Omental fat pad (tissue), 4 donors: ENCODE data around the gene CHST14. TPM values are rescaled to one million over a fixed set of nuclear protein-coding genes. Genes with fewer than 3 reads are reported as not detected.

Experiments used
- ATAC-seq: fragments of 150-250 bp; one replicate; pipeline ENCODE4 v1.9.1; 2016; ENCODE audit warnings: mild to moderate bottlenecking, moderate library complexity; ENCODE audit not compliant: low FRiP score
- DNase-seq: peaks from one replicate; pipeline ENCODE4 v3.0.0-alpha.2; 2019; ENCODE audit warnings: low spot score
- total RNA-seq, 4 donors: library from RNA; depleted of rRNA; stranded (reverse); fragments of >200 nt; gene quantifications; one replicate each; pipeline ENCODE4 v1.1.0, GENCODE V29; 2016
- TF ChIP-seq, protein P1 (sequence below), 3 donors: fragments of 450-650 bp; IDR thresholded peaks; one replicate each; pipeline ENCODE4 v1.5.1; 2016 to 2017; ENCODE audit warnings: antibody characterized with exemption in 3 of 3, mild to moderate bottlenecking in 3 of 3, moderate library complexity in 2 of 3

The CHST14 gene
- total RNA-seq, 4 donors from 2014 or later: 6.6 to 17.8 (median 10.1) TPM

DNA sequence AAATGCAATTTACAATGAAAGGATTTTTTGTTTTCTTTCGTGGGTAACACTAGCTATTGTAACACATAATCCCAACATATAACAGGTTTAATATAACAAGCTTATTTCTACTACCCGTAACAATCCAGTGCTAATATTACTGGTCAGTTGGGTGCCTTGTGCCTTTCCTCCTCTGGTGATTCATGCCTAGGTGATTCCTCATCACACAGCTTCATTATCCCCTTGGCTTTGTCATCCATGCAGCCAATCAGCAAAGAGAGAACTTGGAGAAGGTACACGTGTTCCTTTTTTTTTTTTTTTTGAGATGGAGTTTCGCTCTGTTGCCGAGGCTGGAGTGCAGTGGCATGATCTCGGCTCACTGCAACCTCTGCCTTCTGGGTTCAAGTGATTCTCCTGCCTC lies 30.7 kb downstream of the CHST14 start:
- ATAC-seq (no peak), DNase-seq (no peak)
- TF ChIP-seq, protein P1, sequence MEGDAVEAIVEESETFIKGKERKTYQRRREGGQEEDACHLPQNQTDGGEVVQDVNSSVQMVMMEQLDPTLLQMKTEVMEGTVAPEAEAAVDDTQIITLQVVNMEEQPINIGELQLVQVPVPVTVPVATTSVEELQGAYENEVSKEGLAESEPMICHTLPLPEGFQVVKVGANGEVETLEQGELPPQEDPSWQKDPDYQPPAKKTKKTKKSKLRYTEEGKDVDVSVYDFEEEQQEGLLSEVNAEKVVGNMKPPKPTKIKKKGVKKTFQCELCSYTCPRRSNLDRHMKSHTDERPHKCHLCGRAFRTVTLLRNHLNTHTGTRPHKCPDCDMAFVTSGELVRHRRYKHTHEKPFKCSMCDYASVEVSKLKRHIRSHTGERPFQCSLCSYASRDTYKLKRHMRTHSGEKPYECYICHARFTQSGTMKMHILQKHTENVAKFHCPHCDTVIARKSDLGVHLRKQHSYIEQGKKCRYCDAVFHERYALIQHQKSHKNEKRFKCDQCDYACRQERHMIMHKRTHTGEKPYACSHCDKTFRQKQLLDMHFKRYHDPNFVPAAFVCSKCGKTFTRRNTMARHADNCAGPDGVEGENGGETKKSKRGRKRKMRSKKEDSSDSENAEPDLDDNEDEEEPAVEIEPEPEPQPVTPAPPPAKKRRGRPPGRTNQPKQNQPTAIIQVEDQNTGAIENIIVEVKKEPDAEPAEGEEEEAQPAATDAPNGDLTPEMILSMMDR (IDR thresholded peaks at IDR 0.05): no peak

DNA sequence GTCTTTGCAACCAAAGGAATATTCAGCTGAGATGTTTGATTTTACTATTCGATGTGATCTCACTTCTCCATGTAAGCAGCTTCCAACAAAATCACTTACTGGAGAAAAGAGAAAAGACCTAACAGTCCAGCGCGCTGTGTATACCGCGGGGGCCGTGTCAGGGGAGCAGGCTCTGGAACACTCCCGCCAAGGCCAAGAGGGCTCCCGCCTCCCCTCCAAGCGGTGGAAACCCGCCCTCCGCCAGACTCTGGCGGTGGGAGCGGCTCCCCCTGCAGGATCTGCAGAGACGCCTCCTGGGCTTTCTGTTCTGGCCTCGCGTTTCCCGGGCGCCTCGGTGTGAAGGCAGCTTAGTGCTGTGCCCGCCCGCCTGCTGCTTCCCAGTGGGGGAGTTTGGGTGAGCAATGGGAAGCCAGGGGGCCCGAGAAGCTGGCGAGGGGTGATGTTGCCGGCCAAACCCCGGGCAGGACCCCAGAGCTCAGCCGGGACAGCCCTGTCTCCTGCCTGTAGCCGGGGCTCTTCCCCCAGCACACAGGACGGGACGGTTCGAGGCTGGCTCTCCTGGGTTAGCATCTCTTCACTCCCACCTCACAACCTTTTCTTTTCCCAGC lies 36.3 kb downstream of the CHST14 start:
- DNase-seq (peak; percentile 51), ATAC-seq (peak; percentile 95)
- TF ChIP-seq, protein P1 (IDR thresholded peaks at IDR 0.05): no peak

GRCh38 chr15:40508216-40508615 lies 37.4 kb downstream of the CHST14 start:
- TF ChIP-seq, protein P1 (IDR thresholded peaks at IDR 0.05): no peak
- no peak for DNase-seq
- ATAC-seq: no peak

DNA sequence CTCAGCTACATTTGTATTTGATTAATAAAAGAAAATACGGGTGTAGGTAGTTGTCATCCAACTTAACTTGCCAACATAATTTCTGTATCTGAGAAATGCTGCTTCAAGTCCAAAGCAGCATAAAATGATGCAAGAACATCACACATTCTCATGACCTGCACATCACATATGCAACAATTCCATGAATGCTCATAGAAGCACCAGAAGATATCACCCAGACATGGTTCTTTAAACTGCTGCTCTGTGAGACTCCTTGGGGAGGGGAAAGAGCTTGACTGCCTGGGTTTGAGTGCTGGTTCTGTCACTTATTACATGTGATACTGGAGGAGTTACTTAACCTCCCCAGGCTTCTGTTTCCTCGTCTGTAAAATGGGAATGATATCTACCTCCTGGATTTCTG lies 39.4 kb downstream of the CHST14 start:
- no peak for ATAC-seq
- TF ChIP-seq, protein P1 (IDR thresholded peaks at IDR 0.05): no peak
- no peak for DNase-seq

GRCh38 chr15:40511093-40511471 lies 40.3 kb downstream of the CHST14 start:
- TF ChIP-seq, protein P1 (IDR thresholded peaks at IDR 0.05): no peak
- ATAC-seq (no peak), DNase-seq (no peak)

GRCh38 chr15:40511472-40512133 lies 40.8 kb downstream of the CHST14 start:
- TF ChIP-seq, protein P1 (IDR thresholded peaks at IDR 0.05): no peak
- DNase-seq: no peak
- peak; percentile 77 for ATAC-seq

- DNase-seq (no peak), ATAC-seq (no peak)
- TF ChIP-seq, protein P1 (IDR thresholded peaks at IDR 0.05): no peak
These were observed 41.7 kb downstream of the CHST14 start for GRCh38 chr15:40512440-40512839.
